CD4-positive, alpha-beta T cell treated with Interleukin-2 at 100 ng/mL for 4 hours (primary cell): ENCODE results near the gene COL11A2.
A peak's percentile ranks its signal among the peaks of the same experiment; 100 is the strongest.

ENCODE experiments used
- DNase-seq: peaks from one replicate; pipeline ENCODE4 v3.0.0-alpha.2; 2020; ENCODE audit warnings: low spot score

Gene COL11A2

DNA sequence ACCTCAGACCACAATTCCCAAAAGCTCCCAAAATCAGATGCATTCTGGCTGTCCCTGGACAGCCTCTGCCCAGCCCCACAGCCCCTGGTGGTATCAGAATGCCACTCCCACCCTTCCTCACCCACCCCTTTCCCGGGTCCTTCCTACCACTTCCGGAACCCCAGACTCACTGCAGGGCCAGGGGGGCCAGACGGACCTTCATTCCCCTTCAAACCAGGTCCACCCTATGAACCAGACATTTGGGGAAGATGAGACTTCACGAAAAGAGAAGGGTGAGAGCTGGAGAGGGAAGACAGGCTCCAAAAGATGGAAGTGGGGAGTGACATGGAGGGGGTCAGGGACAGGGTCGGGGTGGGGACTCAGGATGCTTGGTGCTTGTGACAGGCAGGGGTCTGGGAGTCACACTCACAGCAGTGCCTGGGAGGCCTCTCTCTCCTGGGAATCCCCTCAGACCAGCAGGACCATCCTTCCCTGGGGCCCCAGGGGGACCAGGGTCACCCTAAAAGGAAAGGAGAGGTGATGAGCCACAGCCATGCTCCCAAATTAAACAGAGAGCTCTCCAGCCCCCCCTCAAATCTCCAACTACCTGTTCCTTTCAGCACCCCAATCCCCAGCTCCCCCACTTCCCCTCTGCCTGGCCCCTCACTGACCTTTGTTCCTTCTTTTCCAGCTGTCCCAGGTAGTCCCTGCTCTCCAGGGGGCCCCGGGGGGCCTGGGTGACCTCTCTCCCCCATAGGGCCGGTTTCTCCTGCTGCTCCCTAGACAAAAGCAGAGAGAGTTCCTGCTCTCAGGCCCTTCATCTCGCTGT is 20.2 kb downstream of the COL11A2 start:
- DNase-seq: no peak

DNA sequence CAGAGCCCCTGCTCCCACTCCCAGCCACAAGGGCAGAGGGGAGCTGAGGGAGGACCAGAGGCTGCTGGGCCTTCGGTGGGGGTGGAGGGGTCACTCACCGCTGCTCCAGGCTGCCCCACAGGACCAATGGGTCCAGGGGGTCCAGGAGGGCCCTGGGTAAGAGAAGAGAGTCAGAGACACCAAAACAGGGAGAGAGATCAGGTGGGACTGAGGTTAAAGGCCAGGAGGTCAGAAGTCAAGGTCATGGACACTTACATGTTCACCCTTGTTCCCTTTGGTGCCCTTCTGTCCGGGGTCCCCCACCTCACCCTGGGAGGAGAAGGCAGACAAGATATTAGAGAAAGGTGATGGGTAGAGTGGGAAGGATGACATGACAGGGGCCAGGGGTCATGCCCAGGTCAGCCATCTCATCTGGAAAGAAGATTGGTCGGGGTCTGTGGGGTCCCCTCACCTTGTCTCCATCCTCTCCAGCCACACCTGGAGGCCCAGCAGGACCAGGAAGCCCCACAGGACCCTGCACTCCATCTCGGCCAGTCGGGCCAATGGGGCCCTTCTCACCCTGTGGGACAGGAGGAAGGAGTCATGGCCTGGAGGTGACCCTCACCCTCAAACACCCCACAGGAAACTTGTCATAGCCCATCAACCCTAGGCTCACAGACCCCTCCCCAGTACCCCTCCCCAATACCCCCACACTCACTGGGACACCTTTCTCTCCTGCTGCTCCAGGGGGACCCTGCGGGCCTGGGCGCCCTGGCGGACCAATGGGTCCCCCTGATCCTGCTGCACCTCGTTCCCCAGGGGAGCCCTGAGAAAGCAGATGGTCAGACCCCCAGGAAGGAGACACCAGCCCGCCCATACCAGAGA is 21.0 kb downstream of the COL11A2 start:
- no peak for DNase-seq

DNA sequence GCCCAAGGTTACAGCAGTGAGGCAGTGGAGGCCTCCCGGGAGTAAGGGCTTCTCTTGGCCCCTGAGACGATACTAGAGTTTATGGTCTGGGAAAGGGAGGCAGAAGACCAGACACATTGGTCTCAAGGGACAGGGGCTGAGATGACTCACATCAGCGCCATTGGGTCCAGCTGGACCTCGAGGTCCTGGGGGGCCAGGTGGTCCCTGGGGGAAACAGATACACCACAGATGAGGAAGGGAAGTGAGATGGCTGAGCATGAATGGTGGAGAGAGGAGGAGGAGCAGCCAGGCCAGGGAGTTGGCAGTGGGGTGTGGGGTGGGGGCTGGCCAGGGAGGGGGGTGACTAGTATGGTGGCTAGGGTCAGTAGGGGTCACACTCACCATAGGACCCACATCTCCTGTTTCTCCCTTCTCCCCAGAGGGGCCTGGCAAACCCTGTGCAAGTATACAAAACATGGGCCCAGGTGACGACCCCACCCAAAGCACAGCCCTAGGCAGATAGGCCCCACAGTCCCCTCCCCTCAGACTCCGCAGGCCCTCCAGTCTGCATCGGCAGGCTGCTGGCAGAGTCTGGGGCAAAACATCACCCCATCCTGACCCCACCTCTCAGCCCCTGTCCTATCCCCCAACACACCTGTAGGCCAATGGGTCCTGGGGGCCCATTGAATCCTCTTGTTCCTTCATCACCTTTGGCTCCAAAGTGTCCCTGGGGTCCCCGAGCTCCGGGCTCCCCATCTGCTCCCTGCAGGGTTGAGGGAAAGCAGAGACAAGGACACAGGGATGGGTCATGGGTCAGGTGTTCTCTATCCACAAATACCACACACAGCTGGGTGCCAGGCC is 21.9 kb downstream of the COL11A2 start:
- no peak for DNase-seq

- no peak for DNase-seq
Measured at GRCh38 chr6:33169291-33170175, 22.7 kb downstream of the COL11A2 start.

GRCh38 chr6:33168639-33169038 is 23.6 kb downstream of the COL11A2 start:
- DNase-seq: no peak

GRCh38 chr6:33168284-33168601 is 24.0 kb downstream of the COL11A2 start:
- DNase-seq: no peak

GRCh38 chr6:33167374-33168283 is 24.6 kb downstream of the COL11A2 start:
- DNase-seq: no peak

- DNase-seq: no peak
Measured at GRCh38 chr6:33166811-33167210, 25.5 kb downstream of the COL11A2 start.

DNA sequence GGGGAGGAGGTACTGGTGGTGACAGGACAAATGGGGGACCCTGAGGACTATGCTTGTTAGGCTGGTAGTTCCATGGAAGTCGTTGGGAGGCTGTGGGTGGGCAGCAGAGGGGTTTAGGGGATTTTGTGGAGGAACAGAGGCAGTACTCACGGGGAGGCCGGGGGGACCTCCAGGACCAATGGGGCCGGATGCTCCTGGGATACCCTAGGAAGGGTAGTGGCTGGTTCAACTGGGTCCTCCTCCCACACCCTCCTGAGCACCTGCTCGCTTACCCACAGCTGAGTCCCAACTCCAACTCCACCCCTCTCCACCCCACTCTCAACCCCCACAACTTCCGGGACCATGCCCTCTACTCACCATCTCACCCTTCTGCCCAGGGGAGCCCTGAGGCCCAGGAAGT is 25.9 kb downstream of the COL11A2 start:
- DNase-seq: no peak

- DNase-seq: no peak
Measured at GRCh38 chr6:33165581-33166258, 26.5 kb downstream of the COL11A2 start.

DNA sequence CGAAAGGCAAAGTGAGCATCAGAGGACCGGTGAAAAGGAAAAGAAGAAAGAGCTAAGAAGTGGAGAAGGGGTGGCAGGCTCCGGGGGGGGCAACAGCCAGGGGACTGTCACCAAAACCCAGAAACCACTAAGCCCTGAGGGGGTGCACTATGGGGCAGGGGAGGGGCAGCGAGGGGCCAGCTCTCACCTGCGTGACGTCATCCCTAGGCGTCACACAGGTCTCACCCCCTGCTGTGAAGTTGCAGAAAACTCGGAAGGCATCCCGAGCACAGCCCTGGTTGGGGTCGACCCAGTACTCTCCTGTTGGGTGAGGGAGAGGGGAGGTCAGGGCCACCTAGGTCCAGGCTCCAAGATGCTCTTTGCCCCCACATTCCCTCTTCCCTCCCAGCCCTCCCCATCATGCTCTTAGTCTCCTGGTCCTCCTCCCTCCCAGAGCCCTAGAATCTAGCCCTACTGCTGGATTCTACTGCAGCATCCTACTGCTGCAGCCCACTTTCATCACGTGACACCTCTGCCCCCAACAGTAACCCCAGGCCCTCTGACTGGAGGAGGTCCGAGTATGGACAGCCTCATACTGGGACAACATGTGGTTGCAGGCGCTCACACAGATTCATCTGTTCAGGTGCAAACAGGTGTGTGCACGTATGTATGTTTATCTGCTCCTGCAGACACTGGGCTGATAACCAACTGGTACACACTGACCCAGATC is 27.4 kb downstream of the COL11A2 start:
- DNase-seq: no peak

DNA sequence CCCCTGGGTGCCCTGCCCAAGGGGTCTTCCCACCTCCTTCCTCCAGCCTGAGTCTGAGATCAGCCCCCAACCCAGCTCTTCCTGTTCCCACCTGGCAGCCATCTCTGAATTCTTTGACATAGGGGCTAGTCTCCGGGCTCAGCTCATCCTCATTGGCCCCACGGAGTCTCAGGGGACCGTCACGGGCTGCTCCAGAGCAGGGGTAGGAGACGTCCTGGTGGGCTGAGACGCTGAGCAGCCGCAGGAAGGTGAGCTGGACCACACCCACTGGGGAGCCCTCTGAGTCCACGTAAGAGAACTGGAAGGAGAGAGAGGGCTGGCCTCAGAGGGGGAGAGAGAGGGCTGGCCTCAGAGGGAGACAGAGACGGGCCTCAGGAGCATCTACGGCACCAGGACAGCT is 28.1 kb downstream of the COL11A2 start:
- no peak for DNase-seq

GRCh38 chr6:33163540-33163939 is 28.7 kb downstream of the COL11A2 start:
- no peak for DNase-seq

DNA sequence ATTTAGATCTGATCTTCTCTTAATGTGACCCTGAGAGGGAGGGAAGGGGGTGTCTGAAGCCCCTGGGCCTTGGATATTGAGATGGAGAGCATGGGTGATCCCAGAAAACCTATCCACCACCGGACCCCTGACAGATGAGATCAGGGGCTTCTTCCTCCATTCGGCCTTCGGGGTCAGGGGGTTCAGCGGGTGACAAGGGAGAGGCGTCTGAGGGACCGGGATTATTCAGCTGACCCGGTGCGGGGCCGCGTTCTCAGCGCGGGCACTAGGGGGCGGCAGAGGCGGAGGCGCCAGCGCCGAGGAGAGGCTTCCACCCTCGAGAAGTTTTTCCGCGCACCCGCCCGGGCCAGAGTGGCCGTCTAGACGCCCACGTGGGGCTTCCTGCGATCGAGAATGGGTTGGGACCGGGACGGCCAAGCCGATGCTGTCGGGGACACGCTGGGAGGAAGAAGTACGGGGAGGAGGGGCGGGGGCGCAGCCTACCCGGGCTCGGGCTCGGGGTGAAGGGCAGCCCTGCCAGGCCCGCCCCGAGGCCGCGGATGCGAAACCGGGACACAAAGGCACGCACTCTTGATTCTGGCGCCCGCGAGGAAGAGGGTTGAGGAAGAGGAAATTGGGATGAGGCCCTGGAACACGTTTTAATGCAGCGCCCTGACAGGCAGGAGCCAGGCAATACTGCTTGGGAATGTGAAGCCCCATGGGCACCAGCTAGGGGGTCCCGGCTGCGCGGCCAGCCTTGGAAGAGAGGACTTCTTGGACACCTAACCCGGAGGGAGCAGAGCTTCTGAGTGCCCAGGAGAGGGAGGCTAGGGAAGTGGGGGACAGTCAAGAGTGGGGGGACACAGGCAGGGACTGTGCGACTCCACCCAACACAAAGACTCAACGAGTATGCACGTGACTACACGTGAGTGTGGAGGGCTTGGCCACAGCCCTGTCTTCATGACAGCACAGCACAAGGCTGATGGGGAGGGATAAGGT is 30.6 kb downstream of the COL11A2 start:
- DNase-seq: peak; percentile 85

GRCh38 chr6:33160728-33161344 is 31.4 kb downstream of the COL11A2 start:
- no peak for DNase-seq

GRCh38 chr6:33160096-33160495 is 32.2 kb downstream of the COL11A2 start:
- DNase-seq: no peak

DNA sequence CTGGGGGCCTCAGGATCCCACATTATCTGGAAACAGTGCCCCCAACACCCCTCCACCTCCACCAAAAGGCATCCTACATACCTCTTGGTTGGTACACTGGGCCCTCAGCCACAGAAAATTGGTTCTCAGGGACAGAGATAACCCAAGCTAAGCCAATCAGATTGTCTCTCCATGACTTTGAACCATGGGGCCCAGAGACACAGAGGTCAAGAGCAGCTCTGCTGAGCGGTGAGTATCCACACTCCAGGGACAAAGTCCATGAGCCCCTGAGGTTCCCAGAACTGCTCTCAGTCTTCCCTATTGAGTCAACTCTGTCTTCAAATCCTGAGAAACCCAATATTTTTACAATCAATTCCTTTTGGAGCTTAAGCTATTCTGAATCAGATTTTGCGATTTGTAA is 35.3 kb downstream of the COL11A2 start:
- DNase-seq: no peak

DNA sequence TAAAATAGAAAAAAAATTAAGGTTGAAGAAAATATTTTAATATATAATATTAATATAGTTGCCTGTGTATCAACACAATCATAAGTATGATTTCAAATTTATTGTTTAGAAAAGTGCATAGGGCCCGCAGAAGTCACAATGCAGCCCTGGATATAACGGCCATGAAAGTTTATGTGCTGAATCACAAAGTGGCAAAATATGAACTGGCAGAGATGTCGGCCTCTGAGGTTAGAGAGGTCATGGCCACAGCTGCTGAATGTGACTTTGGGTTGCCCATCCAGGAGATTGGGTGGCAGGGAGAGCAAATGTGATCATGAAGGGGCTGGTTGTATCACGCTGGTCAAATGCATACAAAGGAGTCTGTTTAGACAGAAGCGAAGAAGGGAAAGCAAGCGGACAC is 35.7 kb downstream of the COL11A2 start:
- no peak for DNase-seq
